GM21447 (cell line): Measurements from ENCODE around the gene SMARCD2.

Source experiments
- ATAC-seq: cut with Tn5 transposase; IDR thresholded peaks from one replicate; pipeline ENCODE4 v1.9.1; 2021; ENCODE audit not compliant: unreplicated experiment

Gene SMARCD2

DNA sequence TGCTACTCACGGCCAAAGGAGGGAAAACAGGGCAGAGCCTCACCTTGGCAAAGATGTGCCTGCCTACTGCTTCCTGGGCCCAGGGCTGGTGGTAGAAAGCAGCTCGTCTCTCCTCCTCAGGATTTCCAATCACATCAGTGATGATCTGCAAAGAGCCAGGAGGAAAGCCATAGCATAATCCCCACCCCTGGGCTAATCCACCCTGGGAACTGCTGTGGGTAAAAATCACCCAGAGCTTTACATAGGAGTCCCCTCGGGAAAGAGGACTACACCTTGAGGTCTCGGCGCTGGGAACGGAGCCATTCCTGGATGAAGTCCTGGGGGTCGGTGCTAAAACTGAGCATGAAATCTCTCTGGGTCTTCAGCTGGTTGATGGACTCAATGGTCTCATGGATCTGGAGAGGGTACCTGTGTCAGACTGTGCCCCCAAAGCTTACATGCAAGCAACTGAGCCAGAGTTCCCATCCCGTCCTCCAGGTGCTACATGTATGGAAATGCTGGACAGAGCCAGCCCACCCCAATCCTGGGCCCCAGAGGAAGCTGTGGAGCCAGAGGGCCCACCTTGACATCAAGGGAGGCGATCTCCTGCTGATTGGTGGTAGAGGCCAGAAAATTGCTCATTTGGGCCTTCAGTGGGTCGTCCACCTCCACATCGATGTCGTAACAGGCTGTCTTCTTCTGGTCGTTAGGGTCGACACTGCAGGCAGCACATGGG is 9.3 kb downstream of the SMARCD2 start:
- ATAC-seq, result no peak

DNA sequence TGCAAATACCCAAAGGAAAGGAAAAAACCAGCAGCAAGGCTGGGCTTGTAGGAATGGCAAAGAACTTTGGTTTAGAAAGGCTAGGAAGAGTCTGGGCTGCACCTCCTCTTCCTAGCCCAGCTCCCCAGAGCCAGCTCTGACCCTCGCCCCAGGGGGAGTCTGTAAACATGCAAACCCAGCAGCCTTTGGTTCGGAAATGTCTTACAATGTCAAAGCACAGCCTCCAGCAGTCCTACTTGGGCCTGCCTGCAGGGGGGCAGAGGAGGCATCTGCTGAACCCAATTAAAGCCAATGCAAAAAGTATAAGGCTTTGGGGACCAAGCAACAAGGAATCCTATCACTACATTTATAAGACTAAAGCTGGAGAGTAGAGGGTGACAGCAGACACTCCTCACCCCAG is 10.0 kb downstream of the SMARCD2 start:
- ATAC-seq, result no peak

DNA sequence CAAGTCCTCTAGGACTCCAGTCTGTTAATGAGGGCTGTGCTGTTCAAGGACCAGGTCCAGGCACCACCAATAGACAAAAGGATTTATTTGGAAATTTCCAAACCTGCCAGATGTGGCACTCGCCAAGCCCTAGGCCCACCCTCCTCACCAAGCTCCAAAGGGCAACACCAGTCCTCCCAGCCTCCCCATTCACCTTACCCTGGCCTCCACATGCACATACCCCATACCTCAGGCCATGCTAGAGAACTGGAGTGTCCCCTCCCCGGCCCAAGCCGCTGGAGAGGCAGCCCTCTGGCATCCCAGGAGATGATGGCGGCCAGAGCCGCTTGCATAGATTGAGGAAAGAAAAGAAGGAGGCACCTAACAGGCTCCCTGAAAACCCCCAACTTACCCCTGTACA is 10.5 kb downstream of the SMARCD2 start:
- no peak for ATAC-seq

DNA sequence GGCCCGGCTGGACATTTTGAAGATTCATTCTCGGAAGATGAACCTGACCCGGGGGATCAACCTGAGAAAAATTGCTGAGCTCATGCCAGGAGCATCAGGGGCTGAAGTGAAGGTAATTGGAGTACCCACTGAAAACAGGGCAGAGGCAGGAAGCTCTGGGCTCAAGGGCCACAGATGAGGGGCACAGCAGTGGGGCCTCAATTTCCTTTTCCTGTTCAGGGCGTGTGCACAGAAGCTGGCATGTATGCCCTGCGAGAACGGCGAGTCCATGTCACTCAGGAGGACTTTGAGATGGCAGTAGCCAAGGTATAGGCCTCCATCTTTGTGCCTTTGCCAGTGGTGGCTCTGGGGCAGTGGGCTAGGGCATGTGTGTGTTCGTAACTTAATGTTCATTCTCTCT is 11.0 kb downstream of the SMARCD2 start:
- ATAC-seq, result no peak

DNA sequence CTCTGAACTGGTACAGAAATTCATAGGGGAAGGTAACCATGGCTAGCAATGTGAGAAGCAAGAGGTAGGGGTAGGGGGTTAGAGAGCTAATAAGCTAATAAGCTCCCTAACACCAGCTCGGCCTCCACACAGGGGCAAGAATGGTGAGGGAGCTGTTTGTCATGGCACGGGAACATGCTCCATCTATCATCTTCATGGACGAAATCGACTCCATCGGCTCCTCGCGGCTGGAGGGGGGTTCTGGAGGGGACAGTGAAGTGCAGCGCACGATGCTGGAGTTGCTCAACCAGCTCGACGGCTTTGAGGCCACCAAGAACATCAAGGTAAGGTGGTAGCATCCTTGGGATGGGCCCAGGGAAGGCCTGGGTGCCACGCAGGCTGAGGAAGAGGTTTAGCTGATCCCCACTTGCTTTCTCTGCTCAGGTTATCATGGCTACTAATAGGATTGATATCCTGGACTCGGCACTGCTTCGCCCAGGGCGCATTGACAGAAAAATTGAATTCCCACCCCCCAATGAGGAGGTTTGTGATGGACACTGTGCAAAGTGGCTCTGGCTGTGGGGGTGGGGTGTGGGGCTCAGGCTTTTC is 11.5 kb downstream of the SMARCD2 start:
- ATAC-seq, result no peak

DNA sequence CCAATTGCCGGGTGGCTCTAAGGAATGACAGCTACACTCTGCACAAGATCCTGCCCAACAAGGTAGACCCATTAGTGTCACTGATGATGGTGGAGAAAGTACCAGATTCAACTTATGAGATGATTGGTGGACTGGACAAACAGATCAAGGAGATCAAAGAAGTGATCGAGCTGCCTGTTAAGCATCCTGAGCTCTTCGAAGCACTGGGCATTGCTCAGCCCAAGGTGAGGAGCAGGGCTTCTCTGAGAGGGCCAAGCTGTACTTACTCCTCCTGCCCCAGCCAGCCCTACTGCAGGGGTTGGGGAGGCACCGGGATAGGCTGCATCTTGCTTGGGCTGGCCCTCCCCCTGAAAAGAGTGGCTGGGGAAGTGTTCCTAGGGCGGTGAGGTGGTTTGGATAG is 12.2 kb downstream of the SMARCD2 start:
- ATAC-seq, result no peak

DNA sequence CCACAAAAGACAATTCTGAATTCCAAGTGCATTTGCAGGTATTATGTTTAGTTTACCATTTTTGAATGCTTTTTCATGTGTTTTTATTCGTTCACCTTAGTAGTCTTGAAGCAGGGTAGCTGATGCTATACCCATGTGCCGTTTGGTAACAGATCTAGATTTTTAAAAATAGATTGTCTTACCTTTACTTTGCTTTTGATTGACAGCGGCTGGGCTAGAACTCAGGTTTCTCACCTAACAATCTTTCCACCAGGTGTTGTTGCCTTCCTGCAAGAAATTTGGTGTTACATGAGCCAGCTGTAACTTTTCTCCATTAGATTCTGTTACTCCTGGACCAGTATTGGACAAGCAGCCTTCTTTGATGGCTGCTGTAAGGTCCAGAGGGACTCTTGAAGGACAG is 13.5 kb downstream of the SMARCD2 start:
- no peak for ATAC-seq

DNA sequence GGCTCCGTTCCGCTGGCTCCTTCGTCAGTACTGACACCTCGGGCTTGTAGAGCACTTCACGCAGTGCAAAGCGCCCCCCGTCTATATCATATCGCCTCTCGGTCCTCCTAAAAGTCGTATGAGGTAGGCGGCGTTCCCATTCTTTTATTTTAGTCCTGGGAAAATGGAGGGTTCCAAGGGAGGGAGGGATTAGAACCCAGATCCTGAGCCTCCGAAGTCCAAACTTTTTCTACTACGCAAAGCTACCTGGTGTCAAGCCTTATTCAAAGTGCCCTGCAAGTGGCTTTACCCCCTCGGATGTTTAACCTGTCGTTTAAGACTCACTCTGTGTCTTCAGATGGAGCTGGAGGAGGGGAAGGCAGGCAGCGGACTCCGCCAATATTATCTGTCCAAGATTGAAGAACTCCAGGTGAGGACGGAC is 14.7 kb downstream of the SMARCD2 start:
- ATAC-seq, result no peak

DNA sequence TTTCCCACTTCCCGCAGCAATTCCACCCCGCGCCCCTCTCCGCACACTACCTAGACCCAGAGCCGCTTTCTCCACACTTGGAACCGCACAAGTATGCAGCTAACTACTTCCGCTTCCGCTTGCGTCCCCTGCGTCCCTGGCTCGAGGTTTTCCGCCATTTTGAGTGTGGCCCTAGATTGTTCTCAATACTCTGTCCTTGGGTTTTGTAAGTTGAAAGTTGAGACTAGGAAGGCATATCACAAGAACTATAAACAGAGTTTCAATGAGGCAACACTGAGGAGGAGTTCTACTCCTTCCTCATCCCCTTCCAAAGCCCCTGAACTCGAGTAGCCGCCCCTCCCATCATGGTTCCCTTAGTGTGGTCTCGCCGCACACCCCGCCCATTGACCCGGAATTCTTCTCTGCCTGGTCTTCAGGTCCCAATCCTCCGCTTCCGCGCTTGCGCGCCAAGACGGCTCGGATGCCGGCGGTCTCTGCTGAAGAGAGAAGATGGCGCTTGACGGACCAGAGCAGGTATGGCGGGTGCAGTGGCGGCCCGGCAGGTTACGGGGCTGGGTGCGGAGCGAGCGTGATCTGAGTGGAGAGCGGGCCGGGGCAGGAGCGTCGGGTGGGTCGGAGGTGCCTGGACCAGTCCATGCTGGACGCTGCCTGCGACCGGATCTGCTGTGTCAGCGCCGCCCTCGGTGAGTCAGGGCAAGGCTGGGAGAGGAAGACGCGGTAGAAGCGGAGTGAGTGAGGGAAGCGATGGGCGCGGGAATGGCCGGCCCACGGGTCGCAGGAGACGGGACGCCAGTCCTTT is 15.3 kb downstream of the SMARCD2 start, which contains the start of the genes FTSJ3 and PSMC5:
TSS of gene FTSJ3 (minus strand) at position 662 of the 799 bp plus-strand sequence. CDS start 761 bp downstream, outside the sequence.
TSS of gene PSMC5 (plus strand) at position 430 of the 799 bp plus-strand sequence. CDS start at position 490, 60 bp downstream.
- ATAC-seq, result peak; percentile 93

DNA sequence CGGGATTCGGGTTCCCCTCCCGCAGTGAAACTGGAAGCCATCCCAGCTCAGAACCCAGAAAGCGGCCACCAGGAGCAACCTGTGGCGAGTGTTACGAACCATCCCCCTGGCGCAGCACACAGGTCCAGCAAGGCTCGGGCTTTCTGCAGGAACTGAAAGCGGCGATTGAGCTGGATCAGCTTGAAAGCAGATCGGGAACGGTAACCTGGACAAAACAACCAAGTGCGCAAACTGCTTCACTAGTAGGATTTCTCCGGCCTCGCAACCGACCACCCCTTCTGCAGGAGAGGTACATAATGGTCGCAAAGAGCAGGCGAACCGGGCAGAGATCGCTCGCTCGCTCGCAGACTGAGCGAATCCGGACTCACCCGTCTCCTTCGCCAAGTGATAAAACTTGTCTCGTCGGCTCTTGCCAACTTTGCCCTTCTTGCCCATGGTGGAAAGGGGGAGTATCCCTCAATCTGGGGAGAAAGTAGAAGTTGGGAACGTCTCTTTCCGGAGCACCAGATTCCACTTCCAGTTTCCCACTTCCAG is 15.9 kb downstream of the SMARCD2 start:
- ATAC-seq, result peak; percentile 5

DNA sequence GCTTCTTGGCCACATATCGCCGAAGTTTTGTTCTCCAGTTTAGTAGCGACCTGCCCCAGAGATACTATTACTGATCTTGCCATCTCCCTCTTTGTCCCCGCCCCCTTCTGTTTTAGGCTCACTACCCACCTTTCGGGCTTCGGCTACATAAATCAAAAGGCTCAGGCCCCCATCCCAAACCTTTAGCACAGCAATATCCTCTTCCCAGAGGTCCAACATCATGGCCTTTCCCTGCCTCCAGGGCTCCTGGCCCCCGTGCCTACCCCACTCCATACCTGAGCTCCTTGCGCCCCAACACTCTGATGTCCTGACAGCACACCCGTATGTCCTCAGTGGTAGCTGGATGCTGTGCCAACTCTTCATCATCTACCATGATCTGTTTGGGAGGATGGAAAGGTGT is 18.1 kb downstream of the SMARCD2 start:
- ATAC-seq, result no peak

DNA sequence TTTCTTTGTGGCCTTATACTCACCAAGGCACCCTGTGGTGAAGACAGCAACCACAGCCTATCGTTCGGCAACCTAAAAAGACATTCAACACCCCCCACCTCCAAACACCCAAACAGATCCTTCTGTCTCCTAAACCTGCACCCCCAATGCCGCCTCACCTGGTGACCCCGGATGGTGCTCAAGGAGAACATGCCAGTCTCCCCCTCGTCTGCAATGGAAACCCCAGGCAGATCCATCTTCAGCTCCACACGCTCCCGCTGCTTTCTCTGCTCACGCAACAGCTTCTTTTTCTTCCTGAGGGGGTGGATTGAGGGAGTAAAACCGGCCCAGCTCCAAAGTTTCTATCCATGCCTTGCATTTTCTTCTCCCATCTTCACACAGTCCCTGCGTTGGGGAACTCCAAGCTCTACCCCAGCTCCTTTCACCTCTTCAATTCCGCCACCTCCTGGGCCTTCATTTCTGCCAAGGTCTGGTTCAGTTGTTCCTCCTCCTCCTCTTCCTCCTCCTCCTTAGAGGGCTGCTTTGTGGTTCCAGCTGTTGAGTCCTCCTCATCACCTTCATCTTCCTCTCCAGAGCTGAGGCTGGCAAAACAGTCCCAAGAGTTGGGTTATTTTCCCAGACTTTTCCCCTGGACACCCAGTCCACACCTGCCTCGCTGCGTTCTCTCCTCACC is 18.7 kb downstream of the SMARCD2 start:
- no peak for ATAC-seq

DNA sequence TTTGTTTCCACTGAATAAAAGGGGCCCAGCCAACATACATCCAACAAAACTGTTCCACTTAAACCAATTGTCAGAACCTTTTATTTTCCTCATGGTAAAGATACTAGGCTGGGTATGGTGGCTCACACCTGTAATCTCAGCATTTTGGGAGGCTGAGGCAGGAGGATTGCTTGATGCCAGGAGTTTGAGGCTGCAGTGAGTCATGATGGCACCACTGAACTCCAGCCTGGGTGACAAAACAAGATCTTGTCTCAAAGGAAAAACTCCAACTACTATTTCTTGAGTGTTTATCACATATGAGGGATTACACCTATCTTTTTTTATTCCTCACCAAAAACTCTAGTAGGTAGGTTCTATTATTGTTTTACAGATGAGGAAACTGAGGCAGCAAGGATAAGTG is 19.9 kb downstream of the SMARCD2 start:
- no peak for ATAC-seq

DNA sequence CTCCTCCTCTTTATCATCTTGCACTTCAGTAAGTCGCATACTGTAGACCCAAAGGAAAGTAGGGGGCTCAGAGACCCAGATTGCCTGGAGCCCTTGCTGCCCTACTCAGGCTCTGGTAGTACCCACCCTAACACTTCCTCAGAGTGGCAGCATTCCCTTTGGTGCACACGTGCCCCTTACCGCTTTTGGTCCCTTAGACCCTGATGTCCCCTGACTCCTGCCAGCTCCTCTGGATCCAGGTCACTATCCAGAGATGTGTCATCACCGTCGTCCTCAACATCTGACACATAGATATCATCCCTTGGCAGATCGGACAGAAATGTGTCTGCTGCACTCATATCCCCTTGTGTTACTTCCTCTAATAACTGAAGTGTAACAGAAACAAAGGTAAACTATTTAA is 20.7 kb downstream of the SMARCD2 start:
- no peak for ATAC-seq

DNA sequence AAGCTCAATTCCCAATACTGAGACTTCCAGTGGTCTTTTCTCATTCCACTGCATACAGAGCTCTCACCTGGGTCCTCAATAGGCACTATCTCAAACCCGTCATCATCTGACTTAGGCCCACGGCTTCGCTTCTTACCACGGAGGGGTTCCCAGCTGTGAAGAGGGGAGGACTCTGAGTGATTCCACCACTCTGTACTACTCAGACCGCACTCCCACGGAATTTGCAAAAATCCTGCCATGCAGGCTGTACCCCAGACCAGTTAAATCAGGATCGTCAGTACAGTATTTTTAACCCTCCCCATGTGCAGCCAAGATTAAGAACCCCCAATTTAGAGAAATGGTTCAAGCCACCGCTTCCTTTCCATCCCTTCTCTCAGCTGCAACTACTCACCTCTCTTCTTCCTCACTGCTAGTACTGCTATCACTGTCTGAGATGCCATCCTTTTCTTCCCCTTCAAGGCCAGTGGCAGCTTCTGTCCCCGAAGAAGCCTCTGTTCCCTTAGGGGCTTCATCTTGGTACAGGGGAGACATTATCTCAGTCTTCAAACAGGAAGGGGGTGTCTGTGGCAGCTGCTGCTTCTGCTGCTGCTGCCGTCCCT is 21.4 kb downstream of the SMARCD2 start:
- ATAC-seq, result no peak

DNA sequence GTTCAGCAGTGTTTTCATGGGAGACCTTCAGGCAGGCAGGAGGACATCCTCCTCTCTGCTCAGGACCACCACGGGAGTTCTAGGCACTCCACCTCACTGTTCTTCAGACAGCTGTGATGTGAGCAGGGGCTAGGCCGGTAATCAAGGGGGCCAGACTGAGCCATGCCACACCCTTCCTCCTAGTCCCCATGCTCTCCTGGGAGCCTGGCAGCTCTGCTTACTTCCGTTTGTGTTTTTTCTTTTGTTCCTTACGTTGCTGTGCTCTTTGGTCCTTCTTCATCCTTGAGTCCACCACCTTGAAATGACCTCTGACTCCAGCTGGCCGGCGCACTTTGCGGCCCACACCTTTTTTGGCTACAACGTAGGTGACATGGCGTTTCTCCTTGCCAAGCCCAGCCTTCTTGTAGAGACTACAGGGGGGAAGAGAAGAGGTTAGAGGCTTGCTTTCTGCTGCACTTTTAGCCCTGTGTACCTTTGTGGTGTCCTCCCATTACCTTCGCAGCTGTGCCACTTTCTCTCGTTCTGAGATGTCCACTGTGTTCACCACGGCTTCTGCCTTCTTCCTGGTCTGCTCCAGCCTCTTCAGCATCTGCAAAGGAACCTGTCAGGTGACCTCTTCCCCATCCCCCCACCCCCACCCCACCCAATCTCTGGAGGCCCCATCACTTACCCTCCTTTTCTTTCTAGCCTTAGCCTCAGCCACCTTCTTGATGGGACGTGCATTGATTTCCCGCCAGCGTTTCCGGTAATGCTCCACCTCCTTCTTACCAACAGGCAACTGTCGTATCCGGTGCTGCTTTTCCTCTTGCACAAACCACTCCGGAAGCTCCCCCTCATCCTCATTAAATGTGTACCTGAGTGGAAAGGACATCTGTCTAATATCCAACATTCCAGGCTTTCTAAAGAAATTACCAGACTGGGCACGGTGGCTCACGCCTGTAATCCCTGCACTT is 22.6 kb downstream of the SMARCD2 start:
- ATAC-seq, result no peak

DNA sequence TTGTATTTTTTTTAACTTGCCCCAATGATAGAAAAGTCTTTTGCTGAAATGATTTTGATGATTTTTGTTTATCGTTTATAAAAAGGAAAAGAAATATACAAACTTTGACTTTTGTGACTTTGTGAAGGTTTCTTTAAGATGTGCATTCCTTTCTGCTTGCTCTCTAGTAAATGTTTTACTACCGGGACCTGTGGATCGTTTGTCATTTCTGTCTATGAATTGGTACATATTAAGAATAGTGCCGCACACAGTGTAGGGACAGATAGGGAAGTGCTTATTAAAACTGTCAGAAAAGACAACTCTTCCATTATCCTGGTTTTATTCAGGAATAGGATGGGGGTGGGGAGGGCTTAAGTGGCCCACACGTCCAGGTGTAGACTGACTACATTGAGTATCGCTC is 23.4 kb downstream of the SMARCD2 start:
- no peak for ATAC-seq

DNA sequence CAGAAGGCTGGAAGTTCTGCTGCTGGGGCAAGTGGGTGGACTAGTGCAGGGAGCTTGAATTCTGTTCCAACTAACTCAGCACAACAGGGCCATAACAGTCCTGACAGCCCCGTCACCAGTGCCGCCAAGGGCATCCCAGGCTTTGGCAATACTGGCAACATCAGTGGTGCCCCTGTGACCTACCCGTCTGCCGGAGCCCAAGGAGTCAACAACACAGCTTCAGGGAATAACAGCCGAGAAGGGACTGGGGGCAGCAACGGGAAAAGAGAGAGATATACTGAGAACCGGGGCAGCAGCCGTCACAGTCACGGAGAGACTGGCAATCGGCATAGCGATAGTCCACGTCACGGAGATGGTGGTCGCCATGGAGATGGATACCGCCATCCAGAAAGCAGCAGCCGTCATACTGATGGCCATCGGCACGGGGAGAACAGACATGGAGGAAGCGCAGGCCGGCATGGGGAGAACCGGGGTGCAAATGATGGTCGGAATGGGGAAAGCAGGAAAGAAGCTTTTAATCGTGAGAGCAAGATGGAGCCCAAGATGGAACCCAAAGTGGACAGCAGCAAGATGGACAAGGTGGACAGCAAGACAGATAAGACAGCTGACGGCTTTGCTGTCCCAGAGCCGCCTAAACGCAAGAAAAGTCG is 24.6 kb downstream of the SMARCD2 start:
- ATAC-seq, result no peak

DNA sequence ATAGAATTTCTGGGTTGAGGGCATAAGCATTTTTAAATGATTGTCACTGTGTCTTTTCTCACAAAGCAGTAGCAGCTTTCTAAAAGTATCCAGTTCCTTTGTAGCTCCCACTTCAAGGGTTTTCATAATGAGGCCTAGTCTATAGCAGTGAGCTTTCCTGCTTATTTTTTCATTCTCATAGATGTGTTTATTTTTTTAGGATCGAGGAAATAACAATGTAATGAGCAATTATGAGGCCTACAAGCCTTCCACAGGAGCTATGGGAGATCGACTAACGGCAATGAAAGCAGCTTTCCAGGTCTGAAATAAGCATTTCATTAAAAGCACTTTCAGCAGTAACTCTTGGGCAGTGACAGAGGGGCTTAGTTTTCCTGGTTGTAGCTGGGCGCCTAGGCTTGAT is 25.8 kb downstream of the SMARCD2 start:
- no peak for ATAC-seq
